Measurements from ENCODE around the gene VAT1L.
"Not testable (repeated sequence)": the region's sequence is repeated elsewhere in the genome, so short reads cannot be mapped to it uniquely, and the experiment has no call there.

The VAT1L gene

DNA sequence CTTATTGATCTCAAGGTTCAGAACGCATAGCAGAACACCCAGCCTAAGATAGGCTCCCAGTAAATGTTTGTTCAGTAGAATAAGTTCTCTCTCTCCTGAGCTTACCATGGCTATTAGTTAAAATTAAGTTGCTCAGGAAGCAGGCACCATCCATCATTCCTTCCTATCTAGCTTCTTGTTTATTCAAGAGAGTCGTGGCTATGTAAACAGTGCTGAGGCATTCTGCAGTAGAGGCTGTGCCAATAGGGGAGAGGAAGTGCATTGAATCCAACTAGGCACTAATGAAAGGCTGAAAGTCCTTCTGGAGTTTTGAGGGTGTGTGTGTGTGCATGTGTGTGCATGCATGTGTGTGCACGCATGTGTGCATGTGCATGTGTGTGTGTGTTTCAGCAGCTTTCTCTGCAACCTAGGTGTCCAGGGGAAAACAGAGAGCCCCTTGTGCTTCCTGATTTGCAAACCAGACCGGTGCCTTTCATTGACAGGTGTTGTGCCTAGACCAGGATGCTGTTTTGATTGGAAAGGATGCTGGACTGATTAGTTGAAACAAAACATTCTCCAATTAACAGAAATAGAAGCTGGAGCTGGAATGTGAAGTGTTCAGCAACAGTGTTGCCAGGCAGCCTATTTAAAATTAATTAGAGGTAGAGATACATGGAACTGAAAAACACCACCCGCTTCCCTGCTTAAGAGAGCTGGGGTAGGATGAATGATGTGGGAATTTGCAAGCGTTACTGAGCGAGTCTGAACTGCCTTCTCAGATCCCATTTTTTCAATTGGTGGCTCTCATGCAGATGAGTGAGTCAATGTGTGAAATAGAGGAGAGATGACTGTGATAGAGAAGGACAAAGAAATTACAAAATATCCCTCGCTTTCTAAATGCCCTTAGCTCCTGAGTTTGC is 130.7 kb downstream of the VAT1L start:
- no peak for DNase-seq

DNA sequence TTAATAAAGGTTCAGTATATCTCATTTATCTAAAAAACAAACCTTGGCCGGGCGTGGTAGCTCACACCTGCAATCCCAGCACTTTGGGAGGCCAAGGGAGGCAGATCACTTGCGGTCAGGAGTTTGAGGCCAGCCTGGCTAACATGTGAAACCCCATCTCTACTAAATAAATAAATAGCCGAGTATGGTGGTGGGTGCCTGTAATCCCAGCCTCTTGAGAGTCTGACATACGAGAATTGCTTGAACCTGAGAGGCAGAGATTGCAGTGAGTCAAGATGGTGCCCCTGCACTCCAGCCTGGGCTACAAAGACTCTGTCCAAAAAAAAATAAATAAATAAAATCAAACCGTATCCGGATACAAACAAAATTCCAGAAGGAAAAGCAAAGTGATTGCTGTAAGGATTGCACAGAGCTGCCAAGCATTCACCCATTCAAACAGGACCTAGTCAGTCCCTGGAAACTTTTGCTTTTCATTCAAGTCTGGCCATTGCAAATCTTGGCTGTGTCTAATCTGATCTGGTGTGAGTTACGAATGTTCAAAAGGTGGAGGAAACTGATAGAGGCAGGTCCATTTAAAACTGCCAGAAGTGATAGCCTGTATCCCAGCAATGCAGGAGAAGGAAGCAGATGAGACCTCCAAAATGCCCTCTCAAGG is 131.5 kb downstream of the VAT1L start:
- DNase-seq = no peak

DNA sequence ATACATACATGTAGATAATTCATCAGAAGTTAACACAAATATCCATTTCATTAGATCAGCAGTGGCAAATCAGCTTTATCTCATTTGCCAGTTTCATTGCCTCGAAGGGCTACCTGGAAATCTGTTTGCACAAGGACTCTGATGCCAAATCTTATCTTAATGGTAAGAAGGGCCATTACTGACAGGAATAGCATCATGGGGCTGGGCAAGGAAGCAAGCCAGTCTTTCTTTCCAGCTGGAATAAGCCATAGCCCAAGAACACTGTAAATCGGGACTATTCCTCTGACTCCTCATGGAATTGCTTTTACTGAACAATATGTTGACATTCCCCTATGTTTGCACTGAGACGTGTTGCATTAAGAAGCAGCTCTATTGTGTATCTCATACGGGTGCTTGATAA is 132.6 kb downstream of the VAT1L start:
- no peak for DNase-seq

DNA sequence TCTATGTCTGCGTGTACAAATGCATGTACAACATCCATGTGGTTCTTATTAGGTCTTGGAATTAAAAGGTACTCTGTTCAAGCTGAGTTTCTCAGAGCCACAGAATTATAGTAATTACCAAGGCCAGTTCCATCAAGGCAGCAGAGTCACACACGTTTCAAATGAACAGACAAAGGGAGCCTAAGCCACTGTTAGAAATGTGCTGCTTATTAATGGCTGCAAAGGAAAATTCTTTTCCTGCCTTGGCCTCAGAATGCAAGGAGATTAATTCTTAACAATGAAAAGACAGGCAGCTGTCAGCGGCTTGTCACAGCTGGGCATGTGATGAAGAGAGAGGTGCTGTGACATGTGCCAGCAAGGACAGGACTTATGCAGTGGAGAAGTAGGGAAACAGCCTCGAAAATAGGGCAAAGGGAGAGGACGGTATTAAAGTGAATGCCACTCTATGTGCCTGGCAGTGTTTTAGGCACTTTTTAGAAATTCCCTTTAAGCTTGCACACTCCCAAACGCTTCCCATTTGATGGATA is 133.9 kb downstream of the VAT1L start:
- no peak for DNase-seq

DNA sequence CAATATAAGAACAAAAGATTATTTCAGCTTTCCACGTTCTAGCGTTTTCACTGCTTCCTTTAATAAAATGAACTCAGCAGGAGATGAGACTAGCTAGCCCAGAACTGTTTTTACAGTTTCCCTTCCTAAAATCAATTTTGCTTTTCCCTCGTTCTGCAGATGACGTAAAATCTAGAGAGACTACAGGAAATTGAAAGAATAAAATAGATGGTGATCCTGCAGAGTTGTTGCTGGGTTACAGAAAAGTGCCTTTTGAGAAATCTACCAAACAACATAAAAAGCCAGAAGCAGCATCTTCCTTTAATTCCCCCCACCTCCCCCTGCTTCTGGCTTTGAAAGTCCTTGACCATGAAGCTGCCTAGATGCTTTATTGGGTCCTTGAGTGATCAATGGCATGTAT is 137.2 kb downstream of the VAT1L start:
- no peak for DNase-seq

DNA sequence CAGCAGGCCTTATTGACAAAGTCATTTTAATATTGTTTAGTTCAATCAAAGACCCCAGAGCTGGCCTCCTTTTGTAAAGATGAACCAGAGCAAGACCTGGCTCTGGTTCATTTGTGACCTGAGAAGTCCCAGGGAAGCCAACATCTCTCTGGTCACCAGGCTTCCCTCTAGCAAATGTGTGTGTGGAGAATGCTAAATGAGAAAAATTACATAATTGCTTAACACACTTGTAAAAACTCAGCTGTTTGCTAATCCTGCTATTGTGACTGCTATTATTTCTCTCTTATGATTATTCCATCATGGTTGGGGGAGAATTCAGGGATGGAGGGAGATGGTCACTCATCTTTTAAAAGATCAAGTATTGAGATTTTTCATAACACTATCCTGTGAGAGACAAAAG is 139.7 kb downstream of the VAT1L start:
- DNase-seq = peak; percentile 38

DNA sequence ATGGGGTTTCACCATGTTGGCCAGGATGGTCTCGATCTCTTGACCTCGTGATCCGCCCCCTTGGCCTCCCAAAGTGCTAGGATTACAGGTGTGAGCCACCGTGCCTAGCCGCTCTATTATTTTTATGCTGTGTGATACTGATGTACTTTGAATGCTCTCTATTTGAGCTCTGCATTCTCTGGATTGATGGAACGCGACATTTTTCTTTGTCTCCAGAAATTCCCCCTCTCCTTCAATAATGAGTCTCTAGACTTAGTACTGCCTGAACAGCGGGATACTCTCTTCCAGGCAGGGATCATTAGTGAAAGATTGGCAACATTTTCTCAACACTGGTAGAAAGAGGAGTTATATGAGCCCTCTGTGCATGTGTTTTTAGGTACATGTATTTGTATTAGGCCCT is 140.6 kb downstream of the VAT1L start:
- DNase-seq = no peak

DNA sequence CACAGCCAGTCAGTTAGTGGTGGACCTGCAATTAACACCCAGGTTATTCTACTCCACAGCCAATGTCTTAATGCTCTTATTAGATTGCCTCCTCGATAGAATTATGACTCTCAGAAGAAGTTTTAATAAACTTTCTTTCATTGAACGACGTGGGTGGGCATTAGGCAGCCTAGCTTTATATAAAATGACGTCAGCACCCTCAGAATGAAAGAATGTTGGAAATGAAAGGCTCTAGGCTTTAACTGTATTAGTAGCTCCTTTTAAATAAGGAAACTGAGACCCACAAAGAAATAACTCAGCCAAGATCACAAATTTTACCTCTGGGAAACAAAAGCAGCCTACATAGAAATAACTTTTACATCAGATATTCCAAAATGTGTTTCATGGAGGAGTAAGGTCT is 142.7 kb downstream of the VAT1L start:
- no peak for DNase-seq

DNA sequence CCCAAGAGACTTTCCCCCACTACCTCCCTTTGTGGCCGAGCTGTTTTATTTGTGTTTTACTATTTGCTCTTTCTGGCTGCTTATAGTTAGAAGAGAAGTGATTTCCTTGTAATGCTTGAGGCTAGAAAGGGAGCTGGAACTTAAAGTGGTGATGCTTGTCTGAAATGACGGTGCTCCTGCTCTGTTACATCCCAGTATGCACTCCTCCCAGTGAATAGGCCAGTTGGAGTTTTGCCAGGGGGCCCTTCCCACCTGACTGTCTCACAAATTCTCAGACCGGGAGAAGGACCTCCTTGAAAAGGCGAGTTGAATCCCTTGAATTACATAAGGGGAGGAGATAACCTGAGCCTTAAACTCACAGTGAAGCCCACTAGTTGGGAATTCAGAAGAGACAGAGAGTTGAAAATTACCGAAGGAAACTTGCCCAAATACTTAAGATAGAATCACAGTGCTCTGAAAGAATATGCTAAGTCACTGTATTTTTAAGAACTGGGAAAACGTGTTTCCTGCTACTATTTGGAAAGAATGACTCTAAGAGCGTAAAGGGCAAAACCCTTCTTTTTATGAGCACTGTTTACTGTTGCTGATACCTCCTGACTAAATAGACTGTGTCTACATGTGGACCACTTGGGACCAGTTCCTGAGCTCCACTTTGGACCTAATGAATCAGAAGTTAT is 149.2 kb downstream of the VAT1L start:
- DNase-seq = no peak

DNA sequence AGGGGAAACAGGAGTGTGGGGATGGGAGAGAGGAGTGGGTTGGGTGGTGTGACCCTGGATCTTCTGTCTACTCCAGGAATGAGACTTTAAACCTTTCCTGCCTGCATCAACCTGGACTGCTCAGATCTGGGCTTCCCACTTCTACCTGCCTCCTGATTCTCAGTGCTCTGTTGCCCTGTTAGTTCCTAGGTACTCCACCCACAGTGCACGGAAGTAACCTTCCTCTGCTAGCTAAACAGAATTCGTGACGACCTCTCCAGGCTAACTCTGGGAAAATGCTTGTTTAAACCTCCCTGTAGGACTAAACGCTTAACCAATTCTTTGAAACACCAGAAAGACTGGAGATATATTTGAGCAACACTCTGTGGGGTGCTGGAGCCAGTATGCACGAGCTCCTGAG is 150.5 kb downstream of the VAT1L start:
- DNase-seq = no peak

DNA sequence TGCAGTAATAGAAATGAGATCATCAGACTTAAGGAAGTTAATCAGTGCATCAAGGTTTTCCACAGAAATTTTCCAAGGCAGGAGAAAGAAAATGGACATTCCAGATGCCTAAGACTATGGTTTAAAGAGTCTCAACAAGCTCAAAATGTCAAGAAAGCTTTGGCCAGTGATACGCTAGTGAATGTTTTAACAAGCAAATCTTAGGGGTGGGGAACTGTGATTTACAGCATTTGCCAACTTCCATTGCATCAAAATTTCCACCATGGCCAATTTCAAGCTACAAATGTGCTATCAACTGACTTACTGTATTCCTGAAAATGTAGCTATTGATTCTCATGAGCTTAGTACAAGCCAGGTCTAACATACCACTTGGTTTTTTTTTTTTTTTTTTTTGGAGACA is 151.6 kb downstream of the VAT1L start:
- no peak for DNase-seq

DNA sequence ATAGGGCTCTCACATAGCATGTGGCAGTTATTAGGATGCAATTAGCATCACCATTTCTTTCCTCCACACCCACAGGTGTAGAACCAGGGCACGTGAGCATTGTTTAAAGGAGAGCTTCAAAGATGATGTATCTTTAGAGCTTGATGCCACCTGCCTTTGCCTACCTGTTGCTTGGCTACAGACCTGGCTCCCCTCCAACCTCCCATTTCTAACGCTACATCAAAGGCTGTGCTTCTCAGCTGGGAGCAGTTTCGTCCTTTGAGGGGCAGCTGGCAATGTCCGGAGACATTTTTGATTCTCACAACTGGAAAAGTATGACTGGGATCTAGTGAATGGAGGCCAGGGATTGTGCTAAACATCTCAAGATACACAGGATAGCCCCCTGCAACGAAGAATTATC is 155.4 kb downstream of the VAT1L start:
- DNase-seq = peak; percentile 86

DNA sequence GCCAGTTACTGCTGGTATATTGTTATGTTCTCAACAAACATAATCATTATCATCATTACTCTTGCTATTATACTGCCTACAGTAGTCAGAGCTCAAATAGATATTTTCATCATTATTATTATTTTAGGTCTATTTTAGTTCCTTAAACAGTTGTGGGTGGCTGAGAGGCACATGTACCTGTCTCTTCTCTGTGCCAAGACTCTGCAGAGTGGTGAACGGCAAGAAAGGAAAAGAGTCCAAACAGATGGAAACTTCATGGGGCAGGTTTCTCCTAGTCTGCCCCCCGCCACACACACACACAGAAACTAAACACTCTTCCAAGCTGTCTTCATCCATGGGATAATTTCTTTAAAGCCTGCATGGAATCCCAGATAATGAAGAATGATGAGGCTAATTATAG is 156.3 kb downstream of the VAT1L start:
- DNase-seq = no peak

DNA sequence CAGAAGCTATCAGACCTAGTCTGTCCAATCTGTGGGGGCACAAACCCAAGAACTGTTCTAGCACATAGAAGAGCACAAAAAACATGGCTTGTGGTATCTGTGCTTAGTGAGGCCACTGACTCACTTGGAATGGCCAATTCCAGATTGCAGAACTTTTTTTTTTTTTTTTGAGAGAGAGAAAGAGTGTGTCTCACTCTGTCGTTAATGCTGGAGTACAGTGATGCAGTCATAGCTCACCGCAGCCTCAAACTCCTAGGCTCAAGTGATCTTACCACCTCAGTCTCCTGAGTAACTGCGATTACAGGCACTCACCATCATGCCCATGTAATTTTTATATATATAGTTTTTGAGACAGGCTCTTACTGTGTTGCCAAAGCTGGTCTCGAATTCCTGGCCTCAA is 156.8 kb downstream of the VAT1L start:
- no peak for DNase-seq

DNA sequence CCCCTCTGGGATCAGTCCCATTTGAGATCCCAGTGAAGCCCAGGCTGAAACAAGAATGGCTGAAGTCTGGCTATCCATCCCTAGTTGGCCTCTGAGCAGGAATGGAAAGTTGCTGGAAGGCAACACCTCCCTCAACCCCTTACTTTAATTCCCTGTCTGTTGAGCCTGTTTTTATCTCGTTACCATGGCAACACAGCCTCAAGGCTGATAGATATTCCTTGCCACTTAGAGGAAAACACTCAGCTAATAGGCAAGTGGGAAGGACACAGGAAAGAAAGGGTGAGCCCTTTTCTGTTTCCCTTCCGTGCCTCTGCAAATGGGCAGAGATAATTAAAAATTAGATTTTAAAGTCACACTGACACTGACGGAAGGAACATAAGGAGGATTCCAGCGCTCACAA is 158.5 kb downstream of the VAT1L start:
- DNase-seq = no peak

DNA sequence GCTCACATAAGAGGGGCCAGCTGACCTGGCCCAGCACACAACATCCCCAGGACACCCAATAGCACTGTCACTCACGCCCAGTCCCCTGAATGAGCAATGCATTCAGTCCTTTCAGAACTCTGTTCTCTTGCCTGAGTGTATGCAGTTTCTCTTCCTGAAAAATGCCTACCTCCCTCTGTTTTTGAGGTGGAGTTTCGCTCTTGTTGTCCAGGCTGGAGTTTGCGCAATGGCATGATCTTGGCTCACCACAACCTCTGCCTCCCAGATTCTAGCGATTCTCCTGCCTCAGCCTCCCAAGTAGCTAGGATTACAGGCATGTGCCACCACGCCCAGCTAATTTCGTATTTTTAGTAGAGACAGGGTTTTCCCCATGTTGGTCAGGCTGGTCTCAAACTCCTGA is 159.2 kb downstream of the VAT1L start:
- DNase-seq = not testable (repeated sequence)

DNA sequence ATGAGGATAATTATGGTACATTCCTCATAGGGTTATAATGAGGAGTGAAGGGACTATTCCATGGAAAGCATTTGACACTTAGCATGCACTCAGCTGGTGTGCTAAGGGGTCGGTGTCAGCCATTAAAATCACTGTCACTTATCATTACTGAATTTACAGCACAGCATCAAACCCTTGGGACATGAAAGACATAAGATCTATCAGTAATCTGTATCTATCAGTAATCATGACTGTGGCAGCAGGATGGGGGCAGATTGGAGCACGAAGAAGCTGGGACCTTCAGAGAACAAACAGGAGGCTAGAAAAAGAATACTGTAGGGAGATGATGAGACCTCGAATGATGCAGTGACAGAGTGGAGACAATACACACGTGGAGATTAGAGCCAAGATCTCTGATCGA is 160.5 kb downstream of the VAT1L start:
- no peak for DNase-seq

DNA sequence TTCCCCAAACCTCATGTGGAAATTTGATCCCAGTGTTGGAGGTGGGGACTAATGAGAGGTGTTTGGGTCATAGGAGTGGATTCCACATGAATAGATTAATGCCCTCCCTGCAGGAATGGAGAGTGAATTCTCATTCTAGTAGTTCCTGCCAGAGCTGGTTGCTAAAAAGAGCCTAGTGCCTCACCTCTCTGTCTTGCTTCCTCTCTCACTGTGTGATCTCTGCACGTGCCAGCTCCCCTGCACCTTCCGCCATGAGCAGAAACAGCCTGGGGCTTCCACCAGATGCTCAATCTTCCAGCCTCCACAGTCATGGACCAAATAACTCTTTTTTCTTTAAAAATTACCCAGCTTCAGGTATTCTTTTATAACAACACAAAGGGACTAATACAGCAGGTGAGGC is 161.1 kb downstream of the VAT1L start:
- no peak for DNase-seq

DNA sequence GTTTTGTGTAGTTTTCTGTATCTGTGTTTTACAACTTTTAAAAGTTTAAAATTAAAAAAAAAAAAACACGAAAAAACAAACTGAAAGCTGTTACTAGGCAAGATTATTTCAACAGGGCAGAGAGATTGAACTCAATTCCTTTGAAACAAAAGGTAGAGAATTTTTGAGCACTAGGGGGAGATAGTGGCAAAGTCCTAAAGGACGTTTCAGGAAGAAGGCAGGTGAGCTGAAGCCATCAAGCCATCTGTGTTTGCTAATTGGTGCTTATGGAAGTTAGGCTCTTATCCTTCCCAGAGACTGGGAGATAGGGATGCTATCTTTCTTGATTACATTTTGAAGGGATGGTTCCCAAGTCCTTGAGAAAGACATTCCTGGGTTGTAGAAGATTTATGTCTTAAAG is 163.4 kb downstream of the VAT1L start:
- DNase-seq = peak; percentile 65

DNA sequence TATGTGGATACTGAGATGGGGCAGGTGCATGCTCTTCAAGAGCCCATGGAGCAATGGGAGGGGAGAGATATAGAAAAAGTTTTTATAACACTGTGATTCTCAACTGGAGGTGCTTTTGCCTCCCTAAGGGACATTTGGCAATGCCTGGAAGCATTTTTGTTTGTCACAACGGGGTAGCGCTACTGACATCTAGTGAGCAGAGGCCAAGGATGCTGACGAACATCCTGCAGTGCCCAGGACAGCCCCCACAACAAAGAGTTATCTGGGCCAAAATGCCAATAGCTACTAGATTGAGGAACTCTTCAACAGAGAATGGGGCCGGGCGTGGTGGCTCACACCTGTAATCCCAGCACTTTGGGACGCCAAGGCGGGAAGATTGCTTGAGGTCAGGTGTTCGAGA is 166.8 kb downstream of the VAT1L start:
- no peak for DNase-seq

DNA sequence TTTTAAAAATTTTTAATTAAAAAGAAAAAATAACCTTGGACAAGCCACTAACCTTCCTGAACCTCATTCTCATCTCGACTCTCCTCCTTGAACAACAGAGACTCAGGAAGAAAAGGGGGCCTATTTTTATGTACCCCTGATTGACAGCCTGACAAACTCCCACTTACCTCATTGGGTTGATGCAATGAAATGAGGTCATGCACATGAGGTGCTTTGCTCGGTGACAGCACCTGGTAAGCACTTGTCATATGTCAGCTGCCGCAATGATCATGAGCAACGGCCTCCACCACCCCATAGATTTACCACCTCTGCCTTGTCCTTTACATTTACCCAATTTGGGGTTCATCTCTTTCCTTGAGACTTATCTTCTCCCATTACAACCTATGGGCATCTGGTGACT is 167.9 kb downstream of the VAT1L start:
- DNase-seq = no peak

DNA sequence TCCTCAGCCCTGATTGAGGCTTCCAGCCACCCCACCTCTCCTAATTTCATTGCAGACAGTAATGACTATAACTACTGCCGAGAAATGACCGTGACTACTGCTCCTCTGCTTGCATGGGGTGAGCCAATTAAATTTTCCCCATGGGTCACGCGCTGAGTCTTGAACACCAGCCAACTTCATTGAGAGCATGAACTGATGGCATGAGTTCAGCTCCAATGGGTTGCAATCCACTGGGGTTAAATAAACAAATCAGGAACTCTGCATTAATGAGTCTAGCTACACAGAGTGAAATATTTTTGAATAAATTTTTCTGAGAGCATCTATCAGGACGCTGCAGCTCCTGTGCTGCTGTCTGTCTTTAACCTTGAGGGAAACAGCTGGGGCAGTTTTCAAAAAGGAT is 172.4 kb downstream of the VAT1L start:
- DNase-seq = no peak

DNA sequence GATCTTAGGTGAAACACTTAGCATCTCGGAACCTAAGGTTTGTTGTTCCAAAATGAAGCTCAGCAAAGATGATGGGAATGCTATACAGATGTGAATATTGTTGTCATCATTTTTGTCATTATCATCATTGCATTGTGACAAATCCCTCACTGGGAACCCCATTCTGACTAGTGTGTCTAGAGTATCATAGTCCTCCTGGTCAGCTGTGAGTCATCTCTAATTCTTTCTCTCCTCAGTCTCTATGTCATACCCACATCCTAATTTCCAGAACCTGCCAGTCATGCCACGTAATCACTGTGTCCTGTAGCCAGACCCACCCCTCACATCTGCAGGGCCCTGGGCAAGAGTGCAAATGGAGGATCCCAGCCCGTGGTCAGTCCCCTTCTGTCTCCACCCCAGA is 173.4 kb downstream of the VAT1L start:
- no peak for DNase-seq

DNA sequence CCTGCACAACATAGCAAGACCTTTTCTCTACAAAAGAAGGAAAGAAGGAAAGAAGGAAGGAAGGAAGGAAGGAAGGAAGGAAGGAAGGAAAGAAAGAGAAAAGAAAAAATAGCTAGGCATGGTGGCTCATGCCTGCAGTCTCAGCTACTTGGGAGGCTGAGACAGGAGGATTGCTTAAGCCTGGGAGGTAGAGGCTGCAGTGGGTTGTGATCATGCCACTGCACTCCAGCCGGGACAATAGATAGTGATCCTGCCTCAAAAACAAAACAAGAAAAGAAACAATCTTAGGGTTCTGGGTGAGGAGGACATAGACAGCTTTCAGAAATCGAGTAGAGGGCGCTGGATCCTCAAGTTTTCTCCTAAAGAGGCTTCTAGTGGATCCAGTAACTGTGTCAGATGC is 174.3 kb downstream of the VAT1L start:
- no peak for DNase-seq

Data from NCI-H1092 (cell line).